K562 (cell line): ENCODE measurements around the gene PLEKHA8. TPM values are rescaled to one million over a fixed set of nuclear protein-coding genes. Genes with fewer than 3 reads are reported as not detected.
A peak's percentile ranks its signal among the peaks of the same experiment; 100 is the strongest.

Experiments used
- CREM ChIP-seq: IDR thresholded peaks from 2 replicates; pipeline ENCODE4 v1.6.1; 2014; ENCODE audit warnings: antibody characterized with exemption, low read depth
- DMBX1 ChIP-seq: fragments of 250-450 bp; sonication (Bioruptor Pico); IDR thresholded peaks from 2 replicates; pipeline ENCODE4 v1.8.0; 2022; ENCODE audit warnings: inconsistent platforms, mild to moderate bottlenecking, moderate library complexity, borderline replicate concordance
- GABPB2 ChIP-seq: fragments of 250-450 bp; sonication (Bioruptor Pico); conservative IDR thresholded peaks from 2 replicates; pipeline ENCODE4 v1.5.1; 2021; ENCODE audit warnings: mild to moderate bottlenecking
- HLTF ChIP-seq: fragments of 450-650 bp; IDR thresholded peaks from 2 replicates; pipeline ENCODE4 v1.6.1; 2016
- KDM2B ChIP-seq: fragments of 250-450 bp; sonication (Bioruptor Pico); IDR thresholded peaks from 2 replicates; pipeline ENCODE4 v1.8.0; 2021; ENCODE audit warnings: mild to moderate bottlenecking, moderate library complexity
- KLF1 ChIP-seq: fragments of 450-650 bp; IDR thresholded peaks from 2 replicates; pipeline ENCODE4 v1.6.1; 2016; ENCODE audit warnings: missing genetic modification characterization, missing compliant biosample characterization
- PHTF2 ChIP-seq: fragments of 250-450 bp; sonication (Bioruptor Pico); IDR thresholded peaks from 2 replicates; pipeline ENCODE4 v1.5.0; 2021; ENCODE audit warnings: mild to moderate bottlenecking
- POLR2H ChIP-seq: IDR thresholded peaks from 2 replicates; pipeline ENCODE4 v1.6.1; 2016; ENCODE audit warnings: missing genetic modification characterization, low read depth, mild to moderate bottlenecking, control low read depth, missing compliant biosample characterization, moderate library complexity
- SRSF1 ChIP-seq: fragments of 200-400 bp; formaldehyde crosslinking; IDR thresholded peaks from 2 replicates; pipeline ENCODE4 v1.6.1; 2017; ENCODE audit warnings: mild to moderate bottlenecking, low read depth, low read length, moderate library complexity
- TAL1 ChIP-seq: fragments of 450-650 bp; IDR thresholded peaks from 2 replicates; pipeline ENCODE4 v1.6.1; 2016; ENCODE audit warnings: mild to moderate bottlenecking
- ZFX ChIP-seq: sonication (generic); formaldehyde crosslinking; IDR thresholded peaks from 2 replicates; pipeline ENCODE4 v1.8.0; 2022; ENCODE audit warnings: mild to moderate bottlenecking, missing genetic modification reagents, moderate library complexity
- ZNF785 ChIP-seq: fragments of 250-450 bp; sonication (Bioruptor Pico); IDR thresholded peaks from 2 replicates; pipeline ENCODE4 v1.4.0; 2020; ENCODE audit warnings: mild to moderate bottlenecking
- ZNF79 ChIP-seq: fragments of 250-450 bp; sonication (Bioruptor Pico); IDR thresholded peaks from 2 replicates; pipeline ENCODE4 v1.4.0; 2020; ENCODE audit warnings: low read depth, mild to moderate bottlenecking, moderate library complexity
- polyA plus RNA-seq, 8 experiments: library from polyadenylated mRNA; depleted of rRNA in 4 of 8; stranded (reverse) in 5 of 8; unstranded in 3 of 8; fragments of >200 nt; fragmentation: Nextera tagmentation in 2 of 8; fragmentation: Illumina TruSeq in 1 of 8; extraction: Ambion mirVana in 2 of 8; extraction: Trizol in 1 of 8; gene quantifications; 2 replicates each; pipeline versions ENCODE4 v1.2.1 to v1.2.3, GENCODE V29; 2011 to 2014; ENCODE audit warnings: inconsistent platforms in 1 of 8, missing spikeins in 1 of 8
- total RNA-seq, 7 experiments: library from RNA; depleted of rRNA in 6 of 7; stranded (reverse); fragments of >200 nt in 6 of 7; fragmentation: Illumina TruSeq in 2 of 7; extraction: Trizol in 2 of 7; gene quantifications; 2 replicates each; pipeline versions ENCODE4 v1.2.1 to v1.2.3, GENCODE V29; 2011 to 2021; ENCODE audit warnings: low replicate concordance in 1 of 7
- TF ChIP-seq, protein P1 (sequence below): fragments of 250-450 bp; sonication (Bioruptor Pico); IDR thresholded peaks from 2 replicates; pipeline ENCODE4 v1.5.0; 2020; ENCODE audit warnings: mild to moderate bottlenecking
- TF ChIP-seq, protein P2 (sequence below), 3 experiments: fragments of 200-800 bp in 1 of 3; sonication (Bioruptor generic) in 1 of 3; sonication (generic) in 1 of 3; formaldehyde crosslinking in 1 of 3; IDR thresholded peaks; 2 replicates each; pipeline versions ENCODE4 v1.6.1 to v1.8.0; 2016 to 2022; ENCODE audit warnings: mild to moderate bottlenecking in 2 of 3, missing compliant biosample characterization in 2 of 3, missing genetic modification characterization in 2 of 3, missing genetic modification reagents in 1 of 3
- TF ChIP-seq, protein P3 (sequence below): fragments of 450-650 bp; formaldehyde crosslinking; IDR thresholded peaks from 2 replicates; pipeline ENCODE4 v1.4.0; 2022; ENCODE audit warnings: mild to moderate bottlenecking, moderate library complexity

PLEKHA8 gene
- total and polyA plus RNA-seq, 9 of the 15 experiments (the other 6 are each of a cell fraction or from before 2014, with no cell fraction given): 3.2 to 16.3 (median 11.8) TPM

DNA sequence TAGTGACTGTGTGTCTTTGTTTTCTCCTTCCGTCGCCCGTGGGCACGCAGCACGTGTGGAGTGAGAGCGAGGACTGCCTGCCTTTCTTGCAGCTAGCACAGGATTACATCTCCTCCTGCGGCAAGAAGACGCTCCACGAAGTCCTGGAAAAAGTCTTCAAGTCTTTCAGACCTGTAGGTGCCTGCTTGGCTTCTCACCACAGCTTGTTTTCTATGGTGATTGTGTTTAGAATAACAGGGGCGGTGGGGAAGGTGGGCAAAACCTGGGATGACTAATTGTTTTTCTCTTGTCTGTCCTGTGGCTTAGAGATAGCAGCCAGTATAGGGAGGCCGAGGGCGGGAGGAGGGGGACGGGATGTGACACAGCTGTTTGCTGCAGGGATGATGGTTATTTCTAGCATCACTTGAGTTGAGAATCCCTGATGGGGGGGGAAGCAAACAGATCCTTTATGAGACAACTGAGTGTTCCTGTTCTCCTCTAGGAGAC, 118.0 kb downstream of the PLEKHA8 start (continued):
- TF ChIP-seq, protein P1, sequence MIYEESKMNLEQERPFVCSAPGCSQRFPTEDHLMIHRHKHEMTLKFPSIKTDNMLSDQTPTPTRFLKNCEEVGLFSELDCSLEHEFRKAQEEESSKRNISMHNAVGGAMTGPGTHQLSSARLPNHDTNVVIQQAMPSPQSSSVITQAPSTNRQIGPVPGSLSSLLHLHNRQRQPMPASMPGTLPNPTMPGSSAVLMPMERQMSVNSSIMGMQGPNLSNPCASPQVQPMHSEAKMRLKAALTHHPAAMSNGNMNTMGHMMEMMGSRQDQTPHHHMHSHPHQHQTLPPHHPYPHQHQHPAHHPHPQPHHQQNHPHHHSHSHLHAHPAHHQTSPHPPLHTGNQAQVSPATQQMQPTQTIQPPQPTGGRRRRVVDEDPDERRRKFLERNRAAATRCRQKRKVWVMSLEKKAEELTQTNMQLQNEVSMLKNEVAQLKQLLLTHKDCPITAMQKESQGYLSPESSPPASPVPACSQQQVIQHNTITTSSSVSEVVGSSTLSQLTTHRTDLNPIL (CRISPR knock-in tag): no peak
- no peak for TF ChIP-seq HLTF
- TF ChIP-seq KDM2B (CRISPR knock-in tag): no peak
- TF ChIP-seq, protein P2, sequence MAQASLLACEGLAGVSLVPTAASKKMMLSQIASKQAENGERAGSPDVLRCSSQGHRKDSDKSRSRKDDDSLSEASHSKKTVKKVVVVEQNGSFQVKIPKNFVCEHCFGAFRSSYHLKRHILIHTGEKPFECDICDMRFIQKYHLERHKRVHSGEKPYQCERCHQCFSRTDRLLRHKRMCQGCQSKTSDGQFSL (CRISPR knock-in tag; IDR thresholded peaks at IDR 0.05): peak; percentile 84
- TF ChIP-seq, protein P2 (tag; IDR thresholded peaks at IDR 0.05): peak in 1 of 2 experiments; percentile 85; a peak in 2 of 4 replicates
- no peak for TF ChIP-seq ZFX (CRISPR knock-in tag)
- TF ChIP-seq POLR2H (tag): no peak
- TF ChIP-seq, protein P3, sequence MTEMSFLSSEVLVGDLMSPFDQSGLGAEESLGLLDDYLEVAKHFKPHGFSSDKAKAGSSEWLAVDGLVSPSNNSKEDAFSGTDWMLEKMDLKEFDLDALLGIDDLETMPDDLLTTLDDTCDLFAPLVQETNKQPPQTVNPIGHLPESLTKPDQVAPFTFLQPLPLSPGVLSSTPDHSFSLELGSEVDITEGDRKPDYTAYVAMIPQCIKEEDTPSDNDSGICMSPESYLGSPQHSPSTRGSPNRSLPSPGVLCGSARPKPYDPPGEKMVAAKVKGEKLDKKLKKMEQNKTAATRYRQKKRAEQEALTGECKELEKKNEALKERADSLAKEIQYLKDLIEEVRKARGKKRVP (CRISPR knock-in tag): no peak
- peak; percentile 51; the same call in 1 of the 2 replicates for TF ChIP-seq DMBX1
- TF ChIP-seq CREM: peak; percentile 72
- TF ChIP-seq ZNF79 (CRISPR knock-in tag): no peak
- TF ChIP-seq TAL1: peak; percentile 85
- TF ChIP-seq PHTF2 (CRISPR knock-in tag): no peak
- TF ChIP-seq GABPB2 (CRISPR knock-in tag): no peak
- no peak for TF ChIP-seq SRSF1
- no peak for TF ChIP-seq KLF1 (tag)
- no peak for TF ChIP-seq ZNF785
